HG03108 (cell line): Measurements from ENCODE around the gene MOB4.
"Not testable (repeated sequence)": the region's sequence is repeated elsewhere in the genome, so short reads cannot be mapped to it uniquely, and the experiment has no call there.

Experiments
- ATAC-seq: cut with Tn5 transposase; IDR thresholded peaks from one replicate; pipeline ENCODE4 v1.9.1; 2021; ENCODE audit warnings: moderate library complexity; ENCODE audit not compliant: unreplicated experiment

MOB4 gene

GRCh38 chr2:197515739-197516392, at the start of gene MOB4:
TSS of gene MOB4 (plus strand) at chr2:197516066. CDS start at chr2:197516087, 21 bp downstream.
- ATAC-seq = peak; percentile 95

GRCh38 chr2:197472166-197472565, 43.7 kb upstream of the MOB4 start:
- no peak for ATAC-seq

GRCh38 chr2:197477797-197478196, 38.1 kb upstream of the MOB4 start:
- no peak for ATAC-seq

DNA sequence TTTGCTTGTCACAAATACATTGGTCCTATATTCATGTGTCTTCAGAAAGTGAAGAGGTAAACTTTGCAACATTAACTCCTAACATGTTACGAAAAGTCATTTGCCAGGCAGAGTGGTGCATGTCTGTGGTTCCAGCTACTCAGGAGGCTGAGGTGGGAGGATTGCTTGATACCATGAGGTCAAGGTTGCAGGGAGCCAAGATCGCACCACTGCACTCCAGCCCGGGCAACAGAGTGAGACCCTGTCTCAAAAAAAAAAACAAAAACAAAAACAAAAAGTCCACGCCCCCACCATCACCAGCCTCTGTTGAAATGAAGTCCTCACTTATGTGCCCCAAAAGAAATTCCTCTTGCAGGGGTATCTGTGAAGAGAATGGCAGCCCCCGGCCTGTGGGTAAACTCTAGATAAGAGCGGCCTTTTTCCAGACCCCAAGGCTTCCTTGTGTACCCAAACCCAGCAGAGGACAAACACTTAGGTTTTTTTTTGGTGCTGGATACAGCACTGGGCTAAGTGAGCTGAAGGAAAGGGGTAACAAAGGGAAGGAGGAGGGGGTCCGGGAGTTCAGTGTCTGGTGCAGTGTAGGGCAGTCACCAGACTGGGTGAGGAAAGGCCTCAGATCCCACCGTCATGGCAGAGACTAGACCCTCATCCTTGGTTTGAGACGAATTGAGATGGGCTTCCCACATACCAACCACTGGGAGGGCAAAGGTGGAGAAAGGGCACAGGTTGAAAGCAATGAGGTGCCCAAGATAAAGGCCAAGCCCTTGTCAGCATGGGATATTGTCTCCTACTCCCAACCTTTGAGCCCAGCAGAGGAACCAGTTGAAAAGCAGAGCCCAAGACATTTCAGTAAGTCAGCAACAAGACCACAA, 35.5 kb upstream of the MOB4 start:
- no peak for ATAC-seq

- ATAC-seq = not testable (repeated sequence)
These were observed 31.6 kb upstream of the MOB4 start for GRCh38 chr2:197484248-197484647.

DNA sequence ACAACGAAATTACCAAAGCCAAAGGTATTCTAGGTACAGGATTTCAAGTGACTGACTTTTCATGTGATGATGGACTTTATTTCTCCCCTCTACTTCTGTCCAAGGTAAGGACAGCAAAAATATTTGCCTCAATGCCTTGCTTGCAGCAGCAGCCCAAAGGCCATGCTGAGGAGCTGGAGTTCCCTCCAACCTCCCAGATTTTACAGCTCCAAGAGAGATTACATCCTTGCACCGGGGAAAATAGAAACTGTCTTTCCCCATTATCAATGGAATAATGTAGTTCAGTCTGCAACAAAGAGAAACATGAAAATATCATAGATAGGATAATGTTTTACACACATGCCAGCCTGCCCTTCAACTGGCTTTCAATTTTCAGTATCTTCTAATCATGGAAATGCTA, 29.7 kb upstream of the MOB4 start:
- ATAC-seq = no peak

- no peak for ATAC-seq
These were observed 28.5 kb upstream of the MOB4 start for GRCh38 chr2:197487385-197487784.

DNA sequence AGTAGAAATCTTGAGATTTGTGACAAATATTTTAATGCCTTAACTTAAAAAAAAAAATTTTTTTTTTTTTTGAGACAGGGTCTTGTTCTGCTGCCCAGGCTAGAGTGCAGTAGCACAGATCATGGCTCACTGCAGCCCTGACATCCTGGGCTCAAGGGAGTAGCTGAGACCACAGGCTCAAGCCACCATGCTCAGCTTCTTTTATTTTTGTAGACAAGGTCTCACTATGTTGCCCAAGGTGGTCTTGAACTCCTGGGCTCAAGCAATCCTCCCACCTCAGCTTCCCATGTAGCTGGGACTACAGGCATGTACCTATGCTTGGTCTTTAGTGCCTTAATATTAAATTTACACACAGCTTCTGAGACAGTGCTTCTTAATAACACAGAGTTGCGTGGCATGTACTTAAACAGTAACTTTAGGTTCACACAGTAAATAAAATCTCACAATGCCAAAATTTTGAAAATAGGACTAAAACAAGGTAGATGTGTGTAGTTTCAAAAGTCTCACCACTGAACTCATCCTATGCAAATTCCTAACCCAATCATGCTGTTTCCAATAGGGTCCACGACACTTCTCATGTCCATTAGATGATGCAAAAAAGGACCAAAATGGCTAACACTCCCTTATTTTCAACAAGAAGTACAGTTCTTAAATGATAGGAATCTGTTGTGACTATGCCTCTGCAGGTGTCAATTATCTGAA, 20.3 kb upstream of the MOB4 start:
- ATAC-seq = no peak

DNA sequence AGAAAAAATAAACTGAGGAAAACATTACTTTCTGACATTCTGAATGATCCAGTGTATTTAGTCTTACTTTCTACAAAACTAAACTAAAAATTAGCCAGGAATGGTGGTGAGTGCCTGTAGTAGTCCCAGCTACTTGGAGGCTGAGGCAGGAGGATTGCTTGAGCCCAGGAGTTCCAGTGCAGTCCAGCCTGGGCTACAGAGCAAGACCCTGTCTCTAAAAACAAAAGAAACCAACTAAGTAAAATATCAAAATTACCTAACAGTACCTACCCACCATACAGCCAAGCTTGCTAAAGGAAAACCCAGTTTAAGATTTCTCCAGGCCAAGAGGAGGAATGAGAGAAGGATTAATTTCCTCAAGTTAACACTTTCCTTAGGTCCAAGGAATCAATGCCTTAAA, 19.2 kb upstream of the MOB4 start:
- ATAC-seq = no peak

DNA sequence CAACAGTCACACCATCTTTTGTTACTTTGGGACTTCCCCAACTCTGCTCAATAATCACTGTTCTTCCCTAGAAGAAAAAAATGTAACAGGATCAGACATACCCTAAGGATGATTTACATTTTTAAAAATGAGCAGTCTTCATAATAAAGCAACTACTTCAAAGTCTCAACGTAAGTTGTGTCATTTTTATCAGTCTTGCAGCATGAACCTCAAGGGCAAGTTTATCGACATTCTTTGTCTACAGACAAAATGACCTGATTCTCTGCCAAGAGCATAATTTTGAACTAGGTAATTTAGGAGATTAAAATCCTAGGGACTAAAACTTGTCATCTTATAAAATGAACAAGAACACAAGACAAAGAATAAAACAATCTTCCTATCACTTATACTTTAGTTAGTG, 18.5 kb upstream of the MOB4 start:
- no peak for ATAC-seq

GRCh38 chr2:197498235-197498936, 17.5 kb upstream of the MOB4 start:
- no peak for ATAC-seq

DNA sequence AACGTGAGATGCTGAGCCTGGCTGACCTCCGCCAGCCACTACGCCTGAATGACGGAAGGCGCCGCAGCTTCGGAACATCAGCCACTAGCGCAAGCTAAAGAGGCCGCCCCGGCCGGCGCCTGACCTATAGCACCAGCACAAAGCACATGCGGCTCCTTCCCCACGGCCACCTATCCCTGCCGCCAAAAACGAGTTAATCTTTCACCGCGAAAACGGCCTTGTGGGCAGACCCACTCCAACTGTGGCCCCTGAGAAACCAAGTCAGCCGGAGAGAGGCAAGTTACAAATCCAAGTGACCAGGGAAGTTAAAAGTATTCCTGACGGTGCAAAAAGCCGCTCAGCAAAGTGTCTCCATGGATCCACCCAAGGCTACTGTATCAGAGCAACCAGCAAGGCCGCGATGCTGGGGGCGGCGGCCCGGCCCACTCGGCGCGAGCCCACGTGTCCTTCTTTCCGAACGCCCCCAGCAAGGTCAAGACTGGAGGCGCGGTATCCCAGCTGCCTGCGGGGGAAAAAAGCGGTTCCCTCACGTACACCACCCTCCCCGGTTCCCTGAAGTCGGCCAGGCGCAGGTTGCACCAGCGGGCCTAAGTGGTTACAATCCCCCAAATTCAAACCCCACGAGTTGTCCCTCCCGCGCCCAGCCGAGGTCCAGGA, 16.8 kb upstream of the MOB4 start:
- peak; percentile 20 for ATAC-seq

DNA sequence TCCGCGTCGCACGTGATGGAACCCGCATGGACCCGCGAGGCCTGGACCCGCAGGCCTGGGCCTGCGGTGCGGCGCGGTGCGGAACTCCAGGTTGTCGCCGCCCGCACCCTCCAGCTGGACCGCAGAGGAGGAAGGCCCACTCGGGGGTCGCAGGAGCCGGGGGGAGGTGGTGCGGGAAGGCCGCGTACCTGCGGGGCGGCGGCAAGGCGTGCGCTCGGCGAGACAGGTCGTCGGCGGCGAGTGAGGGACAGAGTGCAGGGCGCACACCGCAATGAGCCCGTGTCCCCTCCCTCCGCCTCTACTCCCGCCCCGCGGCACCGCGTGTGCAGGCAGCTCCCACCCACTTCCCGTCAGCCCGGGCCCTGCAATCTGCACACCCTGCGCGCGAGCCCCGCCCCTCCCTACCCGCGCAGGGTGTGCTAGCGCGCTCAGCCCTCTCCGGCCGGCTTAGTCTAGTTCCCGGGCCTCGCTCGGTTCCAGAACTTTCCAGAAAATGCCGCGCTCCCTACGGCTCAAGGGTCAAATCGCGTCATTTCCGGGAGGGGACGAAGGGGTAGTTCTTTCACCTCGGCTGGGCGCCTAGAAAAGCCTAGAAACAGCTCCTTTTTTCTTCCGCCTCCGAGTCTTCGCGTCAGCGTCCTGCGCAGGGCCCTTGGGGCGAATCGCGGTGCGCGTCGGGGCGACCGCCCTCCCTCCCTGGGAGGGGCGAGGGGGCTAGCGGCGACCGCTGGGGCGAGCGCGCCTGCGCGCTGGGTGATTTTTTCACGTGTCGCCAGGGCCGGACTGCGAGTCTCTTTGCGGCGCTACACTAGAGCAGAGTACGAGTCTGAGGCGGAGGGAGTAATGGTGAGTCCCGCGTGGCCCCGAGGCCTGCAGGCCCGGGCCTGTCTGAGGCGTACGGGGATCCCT, 16.0 kb upstream of the MOB4 start, which contains the start of the genes HSPD1 and HSPE1:
Gene HSPD1, minus strand, starts transcription at position 247 of the 909 bp plus-strand sequence. CDS start 992 bp downstream, outside the sequence.
Gene HSPE1, plus strand, starts transcription at position 786 of the 909 bp plus-strand sequence. Its CDS starts 58 bp downstream, at position 844.
- ATAC-seq = peak; percentile 81

DNA sequence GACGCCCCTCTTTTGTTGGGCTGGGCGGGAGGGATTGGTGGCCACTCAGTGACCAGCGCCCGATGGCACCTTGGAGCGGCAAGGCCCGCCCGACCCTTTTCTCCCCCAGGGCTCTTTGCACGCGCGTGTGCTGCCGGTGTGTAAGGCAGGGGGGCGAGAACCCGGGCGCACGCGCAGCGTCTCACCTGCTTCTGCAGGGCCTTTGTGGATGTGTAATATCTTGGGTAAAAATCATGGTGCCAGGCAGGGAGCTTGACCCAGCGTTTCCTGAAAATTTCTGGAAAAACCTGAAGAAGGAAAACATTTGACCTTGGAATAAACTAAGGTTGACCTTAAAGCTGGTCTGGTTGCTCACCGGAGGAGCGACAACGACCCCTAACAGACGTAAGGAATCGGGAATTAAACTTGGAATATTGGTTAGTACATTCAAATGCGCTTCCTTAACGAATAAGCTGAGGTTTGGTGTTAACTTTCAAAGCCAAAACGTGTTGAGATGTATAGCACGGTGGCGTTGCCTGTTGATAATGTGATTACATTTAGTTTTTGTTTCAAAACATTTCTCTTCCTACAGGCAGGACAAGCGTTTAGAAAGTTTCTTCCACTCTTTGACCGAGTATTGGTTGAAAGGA, 15.2 kb upstream of the MOB4 start:
- peak; percentile 1 for ATAC-seq

- no peak for ATAC-seq
These were observed 13.7 kb upstream of the MOB4 start for GRCh38 chr2:197502201-197502600.

DNA sequence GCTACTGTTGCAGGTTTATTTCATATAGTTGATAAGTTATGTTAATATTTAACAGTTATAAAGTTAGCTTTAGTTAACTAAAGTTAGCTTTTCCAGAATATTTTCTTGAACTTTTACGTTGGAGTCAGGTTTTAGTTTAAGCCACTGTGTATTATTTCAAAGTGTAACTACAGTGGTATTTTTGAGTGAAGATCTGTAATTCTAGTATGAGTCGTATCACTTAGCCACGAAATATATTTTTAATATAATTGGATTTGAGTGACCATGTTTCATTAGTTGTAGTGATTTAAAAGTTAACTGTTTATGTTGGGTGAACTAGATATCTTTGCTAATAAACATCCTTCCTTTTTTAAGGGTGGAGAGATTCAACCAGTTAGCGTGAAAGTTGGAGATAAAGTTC, 13.2 kb upstream of the MOB4 start:
- no peak for ATAC-seq

- no peak for ATAC-seq
These were observed 11.9 kb upstream of the MOB4 start for GRCh38 chr2:197504000-197504399.

- ATAC-seq = no peak
These were observed 11.4 kb upstream of the MOB4 start for GRCh38 chr2:197504512-197504911.

DNA sequence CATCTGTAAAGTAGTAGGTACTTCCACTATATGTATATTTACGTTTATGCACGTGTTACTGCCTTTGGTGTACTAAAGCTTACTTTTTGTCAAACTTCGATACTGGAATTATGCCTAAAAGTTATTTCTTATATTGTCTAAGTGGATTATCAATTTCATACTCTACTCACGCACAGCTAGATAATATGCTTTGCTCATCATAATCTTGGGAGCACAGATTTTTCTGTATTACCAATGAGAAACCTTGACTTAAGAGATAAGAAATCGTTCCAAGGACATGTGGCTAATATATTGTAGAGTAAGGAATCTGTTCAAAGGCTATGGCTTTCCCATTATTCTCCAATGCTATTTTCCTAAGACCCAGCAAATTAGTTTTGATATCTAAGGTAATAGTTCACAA, 9.2 kb upstream of the MOB4 start:
- ATAC-seq = no peak
